ENCODE data around the gene RPUSD4. TPM values are rescaled to one million over a fixed set of nuclear protein-coding genes. Genes with fewer than 3 reads are reported as not detected.

Gene RPUSD4
- polyA plus RNA-seq, 1 donor from 2014 or later: 43.4 TPM

DNA sequence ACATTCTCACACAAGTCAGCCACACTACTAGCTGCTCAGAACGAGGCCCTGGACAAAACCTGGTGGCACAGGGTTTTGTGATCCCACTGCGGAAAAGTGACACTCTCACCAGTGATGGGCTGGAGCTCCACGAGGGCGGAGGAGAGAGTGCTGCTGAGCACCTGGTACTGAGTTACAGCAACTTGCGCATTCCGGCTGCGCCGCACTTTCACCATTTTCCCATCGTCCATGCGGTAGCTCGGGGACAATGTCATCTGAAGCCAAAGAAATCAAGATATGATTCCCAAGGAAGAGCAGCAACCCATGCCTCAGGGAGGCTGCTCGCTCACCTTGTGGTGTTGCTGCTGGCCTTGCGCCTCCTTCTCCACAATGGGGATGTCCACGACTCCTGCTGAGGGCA, 6.1 kb downstream of the RPUSD4 start (continued):
- TF ChIP-seq, protein P1, sequence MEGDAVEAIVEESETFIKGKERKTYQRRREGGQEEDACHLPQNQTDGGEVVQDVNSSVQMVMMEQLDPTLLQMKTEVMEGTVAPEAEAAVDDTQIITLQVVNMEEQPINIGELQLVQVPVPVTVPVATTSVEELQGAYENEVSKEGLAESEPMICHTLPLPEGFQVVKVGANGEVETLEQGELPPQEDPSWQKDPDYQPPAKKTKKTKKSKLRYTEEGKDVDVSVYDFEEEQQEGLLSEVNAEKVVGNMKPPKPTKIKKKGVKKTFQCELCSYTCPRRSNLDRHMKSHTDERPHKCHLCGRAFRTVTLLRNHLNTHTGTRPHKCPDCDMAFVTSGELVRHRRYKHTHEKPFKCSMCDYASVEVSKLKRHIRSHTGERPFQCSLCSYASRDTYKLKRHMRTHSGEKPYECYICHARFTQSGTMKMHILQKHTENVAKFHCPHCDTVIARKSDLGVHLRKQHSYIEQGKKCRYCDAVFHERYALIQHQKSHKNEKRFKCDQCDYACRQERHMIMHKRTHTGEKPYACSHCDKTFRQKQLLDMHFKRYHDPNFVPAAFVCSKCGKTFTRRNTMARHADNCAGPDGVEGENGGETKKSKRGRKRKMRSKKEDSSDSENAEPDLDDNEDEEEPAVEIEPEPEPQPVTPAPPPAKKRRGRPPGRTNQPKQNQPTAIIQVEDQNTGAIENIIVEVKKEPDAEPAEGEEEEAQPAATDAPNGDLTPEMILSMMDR (IDR thresholded peaks at IDR 0.05; ENCODE audit: poor library complexity, severe bottlenecking): no peak

- Histone ChIP-seq H3K36me3 (ENCODE audit: insufficient read depth, low read length) (peaks cover 9% of the 10 kb centered on the region), H3K4me3 (ENCODE audit: low read length) (no peak overlapping the region), H3K9me3 (ENCODE audit: low read length) (no peaks in the 10 kb centered on the region), H3K9ac (ENCODE audit: low read length) (no peak overlapping the region), H3K27ac (ENCODE audit: low read length) (no peak overlapping the region), H3K27me3 (ENCODE audit: insufficient read depth, low read depth, low read length) (no peaks in the 10 kb centered on the region), H4K20me1 (ENCODE audit: insufficient read depth) (no peaks in the 10 kb centered on the region), H3K4me2 (ENCODE audit: low read length) (no peak overlapping the region), H3F3A (ENCODE audit: insufficient read depth, low read length, poor library complexity, severe bottlenecking) (no peaks in the 10 kb centered on the region), H3K9me2 (ENCODE audit: insufficient read depth, low read length) (no peaks in the 10 kb centered on the region), H3K79me2 (replicated peaks; ENCODE audit: insufficient read depth, low read length) (no peaks in the 10 kb centered on the region), H2AFZ (ENCODE audit: low read depth, low read length) (no peak overlapping the region)
- TF ChIP-seq TAF1 (IDR thresholded peaks at IDR 0.05; ENCODE audit: low read depth): no peak
Measured at GRCh38 chr11:126202646-126203359, 8.6 kb downstream of the RPUSD4 start.

GRCh38 chr11:126198648-126199047, 12.8 kb downstream of the RPUSD4 start:
- H3K27ac ChIP-seq (ENCODE audit: low read length): no peak overlapping the region
- no peaks in the 10 kb centered on the region for H3F3A ChIP-seq (ENCODE audit: insufficient read depth, low read length, poor library complexity, severe bottlenecking)
- no peaks in the 10 kb centered on the region for H4K20me1 ChIP-seq (ENCODE audit: insufficient read depth)
- no peaks in the 10 kb centered on the region for H3K9me3 ChIP-seq (ENCODE audit: low read length)
- H3K9ac ChIP-seq (ENCODE audit: low read length): no peak overlapping the region
- H2AFZ ChIP-seq (ENCODE audit: low read depth, low read length): no peak overlapping the region
- H3K9me2 ChIP-seq (ENCODE audit: insufficient read depth, low read length): no peaks in the 10 kb centered on the region
- H3K36me3 ChIP-seq (ENCODE audit: insufficient read depth, low read length): no peaks in the 10 kb centered on the region
- no peak overlapping the region for H3K4me2 ChIP-seq (ENCODE audit: low read length)
- no peak overlapping the region for H3K4me3 ChIP-seq (ENCODE audit: low read length)
- no peaks in the 10 kb centered on the region for H3K27me3 ChIP-seq (ENCODE audit: insufficient read depth, low read depth, low read length)
- H3K79me2 ChIP-seq (replicated peaks; ENCODE audit: insufficient read depth, low read length): no peaks in the 10 kb centered on the region
- TF ChIP-seq, protein P2, sequence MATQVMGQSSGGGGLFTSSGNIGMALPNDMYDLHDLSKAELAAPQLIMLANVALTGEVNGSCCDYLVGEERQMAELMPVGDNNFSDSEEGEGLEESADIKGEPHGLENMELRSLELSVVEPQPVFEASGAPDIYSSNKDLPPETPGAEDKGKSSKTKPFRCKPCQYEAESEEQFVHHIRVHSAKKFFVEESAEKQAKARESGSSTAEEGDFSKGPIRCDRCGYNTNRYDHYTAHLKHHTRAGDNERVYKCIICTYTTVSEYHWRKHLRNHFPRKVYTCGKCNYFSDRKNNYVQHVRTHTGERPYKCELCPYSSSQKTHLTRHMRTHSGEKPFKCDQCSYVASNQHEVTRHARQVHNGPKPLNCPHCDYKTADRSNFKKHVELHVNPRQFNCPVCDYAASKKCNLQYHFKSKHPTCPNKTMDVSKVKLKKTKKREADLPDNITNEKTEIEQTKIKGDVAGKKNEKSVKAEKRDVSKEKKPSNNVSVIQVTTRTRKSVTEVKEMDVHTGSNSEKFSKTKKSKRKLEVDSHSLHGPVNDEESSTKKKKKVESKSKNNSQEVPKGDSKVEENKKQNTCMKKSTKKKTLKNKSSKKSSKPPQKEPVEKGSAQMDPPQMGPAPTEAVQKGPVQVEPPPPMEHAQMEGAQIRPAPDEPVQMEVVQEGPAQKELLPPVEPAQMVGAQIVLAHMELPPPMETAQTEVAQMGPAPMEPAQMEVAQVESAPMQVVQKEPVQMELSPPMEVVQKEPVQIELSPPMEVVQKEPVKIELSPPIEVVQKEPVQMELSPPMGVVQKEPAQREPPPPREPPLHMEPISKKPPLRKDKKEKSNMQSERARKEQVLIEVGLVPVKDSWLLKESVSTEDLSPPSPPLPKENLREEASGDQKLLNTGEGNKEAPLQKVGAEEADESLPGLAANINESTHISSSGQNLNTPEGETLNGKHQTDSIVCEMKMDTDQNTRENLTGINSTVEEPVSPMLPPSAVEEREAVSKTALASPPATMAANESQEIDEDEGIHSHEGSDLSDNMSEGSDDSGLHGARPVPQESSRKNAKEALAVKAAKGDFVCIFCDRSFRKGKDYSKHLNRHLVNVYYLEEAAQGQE (IDR thresholded peaks at IDR 0.05; ENCODE audit: borderline replicate concordance): no peak
- TF ChIP-seq, protein P1 (IDR thresholded peaks at IDR 0.05; ENCODE audit: poor library complexity, severe bottlenecking): no peak
- no peak for TF ChIP-seq EP300 (conservative IDR thresholded peaks at IDR 0.05; ENCODE audit: poor library complexity, severe bottlenecking)
- no peak for TF ChIP-seq MXI1 (conservative IDR thresholded peaks at IDR 0.05; ENCODE audit: poor library complexity, severe bottlenecking)
- TF ChIP-seq POLR2AphosphoS5 (IDR thresholded peaks at IDR 0.05): no peak
- no peak for TF ChIP-seq RAD21 (conservative IDR thresholded peaks at IDR 0.05)
- no peak for TF ChIP-seq TAF1 (IDR thresholded peaks at IDR 0.05; ENCODE audit: low read depth)
- TF ChIP-seq EZH2 (IDR thresholded peaks at IDR 0.05; ENCODE audit: borderline replicate concordance, insufficient read depth, low read length, poor library complexity, severe bottlenecking): no peak
- no peak for TF ChIP-seq SMC3 (conservative IDR thresholded peaks at IDR 0.05; ENCODE audit: poor library complexity)
